Fibroblast of the conjunctiva (primary cell): ENCODE results near the gene CACNG8.

ENCODE experiments used
- DNase-seq: peaks from one replicate; pipeline ENCODE4 v3.0.0-alpha.2; 2010; ENCODE audit warnings: low read depth

Gene CACNG8

DNA sequence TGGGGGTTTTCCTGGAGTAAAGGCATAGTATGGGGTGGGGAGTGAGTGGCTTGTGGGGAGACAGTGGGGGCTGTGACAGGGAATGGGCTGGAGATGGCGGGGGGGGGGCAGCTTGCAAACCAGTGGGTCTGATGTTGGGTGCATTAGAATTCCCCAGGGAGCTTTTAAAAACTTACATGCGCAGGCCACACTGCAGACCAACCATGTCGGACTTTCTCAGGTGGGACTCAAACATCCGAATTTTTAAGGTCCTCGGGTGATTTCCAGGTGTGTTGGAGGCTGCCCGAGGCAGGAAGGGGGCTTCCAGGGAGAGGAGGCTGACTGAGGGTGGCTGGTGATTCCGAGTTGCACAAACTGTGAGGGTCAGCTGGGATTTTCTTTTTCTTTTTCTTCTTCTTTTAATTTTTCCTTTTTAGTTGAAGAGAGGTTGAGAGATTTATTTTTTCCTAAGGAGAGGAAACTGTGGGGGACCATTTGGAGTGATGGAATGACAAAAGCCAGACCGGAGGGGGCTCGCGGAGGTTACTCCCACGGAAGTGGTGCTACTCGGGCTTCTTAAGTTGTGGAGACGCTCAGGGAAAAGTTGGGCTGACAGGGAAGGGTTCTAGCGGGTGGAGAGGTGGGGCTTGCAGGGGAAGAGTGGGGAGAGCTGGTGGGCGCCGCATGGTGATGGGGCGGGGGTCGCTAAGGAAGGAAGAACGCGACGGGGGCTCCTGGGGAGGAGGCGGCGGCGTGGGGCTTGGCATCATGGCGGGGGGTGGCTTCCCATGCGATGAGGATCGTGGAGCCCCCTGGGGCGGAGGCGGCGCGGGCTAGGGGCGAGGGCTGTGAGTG, 997 bp upstream of the CACNG8 start:
- no peak for DNase-seq

DNA sequence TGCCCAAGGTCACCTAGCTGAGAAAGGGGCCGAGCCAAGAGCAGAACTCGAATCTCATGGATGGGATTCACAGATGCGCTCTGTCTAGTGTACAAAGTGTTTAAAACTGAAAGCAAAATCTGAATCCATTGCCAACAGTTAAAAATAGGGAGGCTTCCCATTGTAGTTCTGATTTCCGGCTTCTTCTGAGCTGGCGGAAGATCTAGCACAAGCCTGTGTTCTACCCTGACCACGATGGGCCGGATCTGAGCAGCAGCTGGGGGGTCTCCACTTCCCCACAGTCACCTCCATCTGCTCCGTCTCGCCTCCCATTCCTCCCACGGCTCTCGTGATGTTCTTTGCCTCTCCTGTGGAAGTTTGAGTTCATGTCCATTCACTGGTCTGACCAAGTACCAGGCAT, 2.4 kb downstream of the CACNG8 start:
- no peak for DNase-seq

DNA sequence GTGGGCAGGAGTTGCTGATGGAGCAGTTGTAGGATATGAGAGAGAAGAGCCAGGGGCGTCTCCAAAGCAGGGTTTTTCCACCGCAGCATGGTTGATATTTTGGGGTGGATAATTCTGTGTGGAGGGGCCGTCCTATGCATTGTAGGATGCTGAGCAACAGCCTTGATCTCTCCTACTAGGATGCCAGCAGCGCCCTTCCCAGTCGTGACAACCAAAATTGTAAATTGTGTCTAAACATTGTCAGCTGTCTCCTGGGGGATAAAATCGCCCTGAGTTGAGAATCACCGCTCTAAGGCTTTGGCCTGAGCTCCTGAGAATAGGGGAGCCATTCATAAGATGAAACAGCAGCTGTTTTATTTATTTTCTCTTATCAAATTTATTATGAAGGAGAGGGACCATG, 4.2 kb downstream of the CACNG8 start:
- no peak for DNase-seq

DNA sequence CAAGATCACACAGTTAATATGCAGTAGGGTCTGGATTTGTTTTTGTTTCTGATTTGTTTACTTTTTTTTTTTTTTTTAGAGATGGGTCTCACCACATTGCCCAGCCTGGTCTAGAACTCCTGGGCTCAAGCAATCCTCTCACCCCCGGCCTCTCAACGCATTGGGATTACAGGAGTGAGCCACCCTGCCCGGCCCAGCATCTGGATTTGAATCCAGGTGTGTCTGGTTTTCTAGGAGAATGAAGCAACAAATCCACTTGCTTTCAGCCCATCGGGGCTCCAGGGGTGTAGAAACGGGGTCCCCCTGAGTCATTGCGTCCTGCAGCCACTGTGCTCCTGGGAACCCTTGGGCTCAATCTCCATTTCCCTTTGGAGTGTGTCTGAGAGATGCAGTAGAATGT, 6.6 kb downstream of the CACNG8 start:
- DNase-seq: no peak

DNA sequence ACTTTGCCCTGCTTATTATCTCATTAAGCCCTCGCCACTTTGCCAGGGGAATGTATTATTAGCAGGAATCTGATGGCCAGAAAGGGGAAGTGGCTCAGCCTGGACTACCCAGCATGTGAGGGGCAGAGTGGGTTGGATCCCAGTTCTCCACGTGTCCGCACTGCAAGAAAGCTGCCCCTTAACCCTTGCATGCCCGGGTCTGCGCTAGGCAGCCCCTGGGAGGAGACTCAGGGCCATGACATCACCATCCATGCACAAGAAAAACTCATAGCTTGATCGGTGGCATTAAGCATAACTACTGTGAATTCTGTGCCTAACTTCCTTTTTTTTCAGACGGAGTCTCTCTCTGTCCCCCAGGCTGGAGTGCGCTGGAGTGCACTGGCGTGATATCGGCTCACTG, 8.9 kb downstream of the CACNG8 start:
- DNase-seq: no peak

DNA sequence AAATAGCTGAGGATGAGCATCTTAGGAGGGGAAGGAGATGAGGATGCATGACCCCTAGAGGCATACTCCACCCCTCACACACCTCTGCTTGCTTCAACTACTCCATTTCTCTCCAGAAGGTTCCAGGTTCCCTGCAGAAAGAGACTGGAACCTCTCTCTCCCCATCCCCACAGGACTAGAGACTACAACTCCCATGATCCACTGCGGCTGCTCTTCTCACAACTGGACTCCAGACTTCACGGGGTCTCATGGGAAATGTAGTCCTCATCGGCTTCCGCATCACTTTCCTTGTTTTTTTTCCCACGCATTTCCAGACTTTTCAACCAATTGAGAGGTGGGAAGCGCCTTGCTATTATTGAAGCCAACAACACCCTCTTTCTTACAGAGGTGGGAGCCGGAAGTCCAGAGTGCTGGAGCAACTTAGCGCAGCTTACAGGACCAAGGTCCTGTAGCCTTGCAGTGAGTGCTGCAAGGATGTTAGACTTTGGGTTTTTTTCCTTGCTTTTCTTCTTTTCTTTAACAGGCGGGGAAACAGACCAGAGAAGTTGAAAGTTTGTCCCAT, 14.8 kb downstream of the CACNG8 start:
- peak; percentile 71 for DNase-seq

DNA sequence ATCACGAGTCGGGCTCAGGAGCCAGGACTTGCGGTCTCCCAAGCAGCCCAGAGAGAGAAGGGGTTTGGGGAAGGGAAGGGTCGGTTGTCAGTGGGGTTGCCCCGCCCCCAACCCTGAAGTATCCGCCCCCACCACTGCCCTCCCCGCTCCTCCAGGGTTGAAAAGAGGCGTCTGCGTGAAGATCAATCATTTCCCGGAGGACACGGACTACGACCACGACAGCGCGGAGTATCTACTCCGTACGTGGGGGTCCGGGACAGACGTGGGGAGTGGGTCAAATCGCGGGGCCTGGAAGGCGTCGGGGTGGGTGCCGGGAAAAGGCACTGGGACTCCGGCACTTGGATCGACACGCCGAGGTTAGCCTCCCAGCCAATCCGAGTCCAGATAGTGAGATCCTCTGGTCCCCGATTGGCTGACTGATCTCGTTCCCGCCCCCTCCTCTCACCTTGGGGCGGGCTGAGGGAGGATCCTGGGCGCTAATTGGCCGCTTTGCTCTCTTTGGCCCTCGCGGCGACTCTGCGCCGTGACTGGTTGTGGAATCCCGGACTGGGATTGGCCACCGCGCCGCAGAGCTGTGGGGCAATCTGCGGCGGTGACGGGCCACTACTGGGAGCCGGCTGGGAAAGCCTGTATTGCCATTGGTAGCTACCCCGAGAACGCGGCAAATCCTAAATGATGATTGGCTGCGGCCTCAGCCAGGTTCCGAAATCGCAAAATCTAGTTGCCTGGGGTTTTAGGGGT, 15.4 kb downstream of the CACNG8 start:
- DNase-seq: peak; percentile 56

DNA sequence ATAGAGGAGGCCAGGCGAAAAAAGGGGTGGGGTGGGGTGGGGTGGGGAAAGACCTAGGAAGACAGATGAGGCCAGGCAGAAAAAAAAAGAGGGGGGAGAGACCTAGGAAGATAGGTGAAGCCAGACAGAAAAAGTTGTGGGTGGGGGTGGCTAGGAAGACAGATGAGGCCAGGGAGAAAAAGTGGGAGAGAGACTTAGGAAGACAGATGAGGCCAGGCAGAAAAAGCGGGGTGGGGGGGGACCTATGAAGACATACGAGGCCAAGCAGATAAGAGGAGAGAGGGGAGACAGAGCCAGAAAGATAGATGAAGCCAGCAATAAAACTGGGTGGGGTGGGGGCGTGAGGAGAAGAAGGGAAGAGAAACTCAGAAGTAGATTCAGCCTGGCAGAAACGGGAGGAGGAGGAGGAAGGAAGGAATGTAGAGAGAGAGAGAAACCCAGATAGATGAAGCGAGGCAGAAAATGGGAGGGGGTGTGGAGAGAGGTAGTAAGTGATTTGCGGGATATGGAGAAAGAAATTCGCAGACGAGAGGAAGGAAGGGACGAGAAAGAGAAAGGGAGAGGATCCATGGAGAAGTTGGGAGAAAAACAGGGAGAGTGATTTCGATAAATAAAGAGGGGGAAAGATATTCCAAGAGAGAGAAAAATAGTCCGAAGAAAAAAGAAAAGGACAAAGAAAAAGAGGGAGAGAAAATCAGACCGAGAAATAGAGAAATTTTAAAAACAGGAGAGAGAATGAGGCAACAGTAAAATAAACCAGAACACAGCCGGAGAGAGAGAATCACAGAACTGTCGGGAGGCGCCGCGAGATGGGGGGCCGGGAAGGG, 16.5 kb downstream of the CACNG8 start:
- DNase-seq: no peak

DNA sequence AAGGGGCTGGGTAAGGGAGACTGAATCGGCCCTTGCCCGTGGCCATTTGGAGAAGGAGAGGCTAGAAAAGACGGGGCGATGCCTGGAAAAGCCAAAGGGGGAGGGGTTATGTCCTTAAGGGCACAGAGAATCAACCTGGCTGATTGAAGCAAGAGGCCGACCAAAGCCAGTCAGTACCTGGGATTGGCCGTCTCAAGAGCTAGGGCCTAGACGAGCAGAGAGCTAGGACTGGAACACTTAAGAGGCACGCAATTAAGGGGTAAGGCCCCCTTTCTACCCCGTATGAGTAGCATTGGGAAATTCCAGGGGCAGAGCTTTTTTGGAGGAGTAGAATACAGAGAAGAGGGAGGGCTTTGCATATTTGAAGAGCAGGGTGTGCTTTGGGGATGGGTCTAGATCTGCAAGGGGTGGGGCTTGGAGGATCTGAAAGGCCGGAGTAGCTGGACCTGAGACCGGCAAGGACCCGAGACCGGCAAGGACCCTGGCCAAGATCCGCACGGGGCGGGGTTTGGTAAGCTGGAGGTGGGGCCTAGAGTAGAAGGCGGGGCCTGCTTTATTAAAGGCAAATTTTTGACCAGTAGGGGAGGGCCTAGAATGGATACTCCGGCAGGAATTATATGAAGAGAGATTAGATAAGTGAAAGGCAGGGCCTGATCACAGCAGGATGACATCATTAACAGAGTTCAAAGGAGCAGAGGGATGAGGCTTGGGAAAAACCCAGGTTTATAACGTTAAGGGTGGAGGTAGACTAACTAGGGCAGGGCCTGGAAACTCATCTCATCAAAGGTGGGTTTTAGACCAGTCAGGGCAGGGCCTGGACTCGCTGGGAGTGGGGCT, 18.0 kb downstream of the CACNG8 start:
- peak; percentile 1 for DNase-seq

DNA sequence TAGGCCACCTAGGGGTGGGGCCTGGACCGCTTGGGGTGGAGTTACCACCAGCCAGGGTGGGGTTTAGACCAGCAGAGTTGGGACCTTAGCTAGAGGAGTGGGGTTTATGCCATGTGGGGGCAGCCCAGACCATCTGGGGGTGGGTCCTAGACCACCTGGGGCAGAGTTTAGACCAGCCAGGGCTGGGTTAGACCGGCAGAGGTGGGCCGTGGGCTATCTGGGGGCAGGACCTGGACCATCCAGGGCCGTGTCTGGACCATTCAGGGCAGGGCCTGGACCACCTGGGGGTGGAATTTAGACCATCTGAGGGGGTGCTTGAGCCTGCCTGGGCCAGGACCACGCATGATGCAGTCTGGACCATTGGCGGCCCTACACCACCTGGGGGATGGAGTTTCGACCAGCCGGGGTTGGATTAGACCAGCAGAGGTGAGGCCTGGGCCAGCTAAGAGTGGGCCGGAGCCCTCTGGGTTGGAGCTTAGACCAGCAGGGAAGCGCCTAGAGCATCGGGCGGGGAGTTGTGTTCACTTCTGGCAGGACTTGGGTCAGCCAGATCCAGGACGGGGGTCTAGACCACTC, 18.7 kb downstream of the CACNG8 start:
- no peak for DNase-seq

DNA sequence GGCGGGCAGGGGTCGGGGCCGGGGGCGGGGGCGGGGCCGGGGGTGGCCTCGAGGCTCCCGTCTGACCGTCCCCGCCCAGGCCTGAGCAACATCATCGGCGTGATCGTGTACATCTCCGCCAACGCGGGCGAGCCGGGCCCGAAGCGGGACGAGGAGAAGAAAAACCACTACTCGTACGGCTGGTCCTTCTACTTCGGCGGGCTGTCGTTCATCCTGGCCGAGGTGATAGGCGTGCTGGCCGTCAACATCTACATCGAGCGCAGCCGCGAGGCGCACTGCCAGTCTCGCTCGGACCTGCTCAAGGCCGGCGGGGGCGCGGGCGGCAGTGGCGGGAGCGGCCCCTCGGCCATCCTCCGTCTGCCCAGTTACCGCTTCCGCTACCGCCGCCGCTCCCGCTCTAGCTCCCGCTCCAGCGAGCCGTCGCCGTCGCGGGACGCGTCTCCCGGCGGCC, 19.3 kb downstream of the CACNG8 start:
- DNase-seq: no peak

DNA sequence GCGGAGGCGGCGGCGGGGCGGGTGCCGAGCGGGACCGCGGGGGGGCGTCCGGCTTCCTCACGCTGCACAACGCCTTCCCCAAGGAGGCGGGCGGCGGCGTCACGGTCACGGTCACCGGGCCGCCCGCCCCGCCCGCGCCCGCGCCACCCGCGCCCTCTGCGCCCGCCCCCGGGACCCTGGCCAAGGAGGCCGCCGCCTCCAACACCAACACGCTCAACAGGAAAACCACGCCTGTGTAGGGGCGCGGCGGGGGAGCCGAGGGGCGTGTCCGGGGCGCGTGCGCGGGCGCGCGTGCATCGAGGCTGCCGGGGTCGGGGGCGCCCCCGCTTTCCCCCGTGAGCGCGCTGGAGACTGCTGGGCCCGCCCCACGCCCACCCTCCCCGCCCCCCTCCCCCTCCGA, 19.9 kb downstream of the CACNG8 start:
- no peak for DNase-seq

DNA sequence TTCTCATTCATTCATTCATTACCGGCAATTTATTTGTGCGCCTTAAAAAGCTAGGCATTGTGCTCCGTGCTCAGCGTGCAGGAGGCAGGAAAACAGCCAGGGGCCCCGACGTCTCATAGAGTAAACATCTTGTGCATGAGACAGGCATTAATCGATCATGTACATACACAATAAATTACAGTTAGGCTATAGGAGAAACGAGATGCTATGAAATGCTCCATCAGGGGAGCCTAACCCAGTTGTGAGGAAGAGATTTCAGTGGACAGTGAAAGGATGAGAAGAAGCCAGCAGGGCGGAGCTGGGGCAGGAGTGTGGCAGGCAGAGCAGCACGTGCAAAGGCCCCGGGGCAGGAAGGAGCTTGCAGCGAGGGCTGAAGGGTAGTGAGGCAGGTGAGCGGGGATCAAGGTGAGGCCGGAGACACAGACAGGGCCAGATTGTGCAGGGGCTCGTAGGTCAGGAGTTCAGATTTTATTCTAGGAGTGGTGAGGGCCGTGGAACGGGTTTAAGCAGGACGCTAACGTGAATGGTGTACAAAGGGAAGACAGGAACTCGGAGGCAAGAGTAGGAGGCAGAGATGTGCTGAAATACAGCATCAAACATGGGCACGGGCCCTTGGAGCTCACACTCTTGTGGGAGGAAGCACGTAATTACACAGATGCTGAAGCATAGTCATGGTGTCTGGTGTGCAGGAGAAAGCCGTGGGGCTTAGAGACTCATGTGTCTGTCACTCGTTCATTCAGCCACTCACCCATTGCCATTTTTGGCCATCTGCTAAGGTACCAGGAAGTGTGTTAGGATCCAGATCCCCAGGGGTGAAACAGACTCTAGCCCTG, 20.9 kb downstream of the CACNG8 start:
- no peak for DNase-seq

DNA sequence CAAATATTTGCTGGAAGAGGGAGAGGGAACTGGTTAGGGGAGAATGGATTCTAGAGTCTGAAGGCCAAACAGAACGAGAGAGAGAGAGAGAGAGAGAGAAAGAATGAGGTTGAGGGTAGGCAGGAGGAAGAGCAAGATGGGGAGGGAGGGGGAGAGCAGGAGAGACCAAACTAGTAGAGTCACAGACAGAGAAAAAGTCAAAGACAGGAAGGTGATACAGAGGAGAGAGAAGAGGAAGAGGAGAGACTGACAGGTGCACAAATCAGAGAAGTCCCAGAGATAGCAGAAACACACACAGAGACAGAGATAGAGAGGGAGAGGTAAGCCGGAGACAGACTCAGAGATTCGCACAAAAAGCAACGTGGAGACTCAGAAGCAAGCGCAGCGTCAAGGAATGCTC, 23.1 kb downstream of the CACNG8 start:
- DNase-seq: no peak

DNA sequence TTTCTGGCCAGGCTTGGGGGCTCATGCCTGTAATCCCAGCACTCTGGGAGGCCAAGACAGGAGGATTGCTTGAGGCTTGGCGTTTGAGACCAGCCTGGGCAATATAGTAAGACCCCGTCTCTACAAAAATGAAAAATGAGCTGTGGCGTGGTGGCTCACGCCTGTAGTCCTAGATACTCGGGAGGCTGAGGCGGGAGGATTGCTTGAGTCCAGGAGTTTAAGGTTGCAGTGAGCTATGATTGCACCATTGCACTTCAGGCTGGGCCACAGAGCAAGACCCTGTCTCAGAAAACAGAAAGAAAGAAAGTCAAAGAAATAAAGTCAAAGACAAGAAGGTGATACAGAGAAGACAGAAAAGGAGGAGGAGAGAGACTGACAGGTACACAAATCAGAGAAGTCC, 26.2 kb downstream of the CACNG8 start:
- no peak for DNase-seq

DNA sequence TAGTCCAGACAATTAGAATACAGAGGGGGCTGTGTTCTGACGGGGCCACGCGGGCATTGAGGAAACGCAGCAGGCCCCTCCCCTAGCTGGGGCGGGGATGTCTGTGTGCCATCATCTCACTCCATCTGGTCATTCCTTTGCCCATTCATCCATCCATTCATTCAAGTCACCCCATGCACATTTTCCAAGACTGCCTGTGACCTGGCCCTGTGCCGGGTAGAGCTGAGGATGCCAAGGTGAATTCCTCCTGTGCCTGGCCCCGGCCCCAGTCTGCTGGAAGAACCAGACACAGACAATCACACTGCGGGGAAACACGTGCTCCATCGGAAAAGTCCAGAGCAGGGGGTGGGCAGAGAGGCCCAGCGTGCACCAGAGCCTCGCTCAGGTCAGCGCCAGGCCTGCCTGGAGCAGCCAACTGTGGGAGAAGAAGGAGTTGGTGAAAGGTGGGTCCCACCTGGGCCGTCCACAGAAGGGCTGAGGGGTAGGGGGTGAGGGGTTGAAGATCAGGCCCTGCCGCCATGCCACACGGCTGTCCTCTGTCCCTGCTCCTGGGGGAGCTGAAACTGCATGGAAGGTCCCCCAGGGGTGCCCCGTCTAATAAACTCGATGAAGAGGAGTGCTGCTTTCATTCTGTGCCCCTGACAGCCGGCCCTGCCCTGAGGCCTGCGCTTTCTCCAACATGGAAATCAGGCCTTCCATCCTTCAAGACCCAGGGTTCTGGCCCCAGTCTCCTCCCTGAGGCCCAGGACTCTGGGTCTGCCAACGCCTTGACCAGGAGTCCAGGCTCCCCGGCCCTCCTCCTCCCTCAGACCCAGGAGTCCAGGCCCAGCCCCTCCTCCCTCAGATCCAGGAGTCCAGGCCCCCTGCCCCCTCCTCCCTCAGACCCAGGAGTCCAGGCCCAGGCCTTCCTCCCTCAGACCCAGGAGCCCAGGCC, 27.1 kb downstream of the CACNG8 start:
- no peak for DNase-seq

DNA sequence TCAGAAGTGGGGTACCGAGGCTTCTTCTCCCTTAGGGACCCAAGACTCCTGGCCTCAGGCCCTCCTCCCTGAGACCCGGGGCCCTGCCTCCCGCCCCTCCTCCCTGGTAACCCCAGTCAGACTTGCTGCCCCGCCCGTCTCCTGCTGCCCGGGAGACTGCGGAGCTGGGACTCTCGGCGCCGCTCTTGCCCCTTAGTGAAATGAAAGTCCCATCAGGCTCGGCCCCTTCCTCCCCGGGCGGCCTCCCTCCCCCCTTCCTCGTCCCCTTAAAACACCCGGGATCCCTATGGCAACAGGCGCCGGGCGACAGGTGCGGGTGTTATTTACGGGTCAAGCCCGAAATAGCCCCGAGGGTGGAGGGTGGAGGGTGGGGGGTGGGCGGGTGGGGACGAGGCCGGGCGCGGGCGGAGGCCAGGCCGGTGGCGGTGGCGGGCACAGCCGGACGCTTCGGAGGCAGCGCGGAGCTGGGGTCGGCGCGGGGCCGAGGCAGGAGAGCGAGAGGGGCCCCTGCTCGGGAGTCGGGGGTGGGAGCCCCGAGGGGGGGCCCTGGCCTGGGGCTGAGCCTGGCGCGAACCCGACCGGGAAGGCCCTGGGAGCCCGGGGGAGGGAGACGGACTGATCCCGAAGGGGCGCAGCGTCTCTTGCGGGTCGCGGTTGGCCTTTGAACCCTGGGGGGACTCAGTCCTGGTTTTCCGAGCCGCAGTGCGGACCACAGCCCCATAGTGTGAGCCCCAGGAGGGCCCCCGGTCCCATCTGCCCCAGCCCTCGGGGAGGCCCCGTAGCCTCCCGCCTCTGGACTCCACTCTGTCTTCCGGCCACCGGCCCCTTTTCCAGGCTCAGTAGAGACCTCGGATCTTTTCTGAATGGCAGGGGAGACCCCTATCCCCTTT, 28.7 kb downstream of the CACNG8 start, which contains the start of gene CACNG6:
Gene CACNG6 (plus strand): TSS at position 414 of the 890 bp plus-strand sequence. CDS start 1,241 bp downstream, outside the sequence.
- DNase-seq: no peak

DNA sequence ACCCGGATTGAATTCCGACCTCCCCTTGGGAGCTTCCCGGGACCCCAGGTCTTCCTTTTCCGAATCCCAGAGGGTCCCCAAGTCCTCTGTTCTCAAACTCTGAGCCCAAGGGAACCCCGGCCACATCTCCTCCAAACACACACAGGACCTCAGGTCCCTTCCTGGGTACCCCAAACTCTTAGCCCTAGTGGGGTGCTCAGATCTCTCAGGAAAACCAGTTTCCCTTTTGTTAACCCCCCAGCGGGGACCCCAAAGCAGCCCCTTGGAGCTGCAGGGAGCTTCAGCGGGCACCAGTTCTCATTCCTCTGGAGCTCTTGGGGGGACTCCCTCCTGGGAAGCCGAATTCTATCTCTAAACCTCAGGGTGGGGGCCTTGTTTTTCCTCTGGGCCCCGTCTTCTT, 29.5 kb downstream of the CACNG8 start:
- no peak for DNase-seq
